HepG2 (cell line): ENCODE data around the gene CEP104. TPM values are rescaled to one million over a fixed set of nuclear protein-coding genes. Genes with fewer than 3 reads are reported as not detected.

Experiments
- ATAC-seq: fragments of 200-7000 bp; cut with Tn5 transposase; 3 replicates; pipeline ENCODE4 v1.9.1; 2020; ENCODE audit warnings: mild to moderate bottlenecking, moderate library complexity
- BruUV-seq: library from RNA; stranded (reverse); fragments of 400-500 nt; replicated peaks from 2 replicates; lab custom pipeline; 2021; lab: Mats Ljungman, UMichigan
- CTCF ChIA-PET: fragments of 300-600 bp; formaldehyde crosslinking; extraction: SDS; loops from one replicate; lab custom pipeline; 2021; ENCODE audit warnings: low total read pairs, inconsistent platforms, low intra/inter-chr PET ratio; lab: Yijun Ruan, JAX
- POLR2A ChIA-PET: fragments of 350-600 bp; sonication (Branson Sonifier 250); formaldehyde crosslinking; loops from one replicate; lab custom pipeline; 2020; ENCODE audit warnings: antibody characterized with exemption, inconsistent platforms; lab: Yijun Ruan, JAX
- DNase-seq: peaks from one replicate; pipeline ENCODE4 v3.0.0-alpha.2; 2015; ENCODE audit warnings: low spot score
- FAIRE-seq: peaks from 3 replicates; lab custom pipeline; 2011; peaks lifted over from hg19 to GRCh38; lab: Jason Lieb, UNC
- H2AFZ ChIP-seq: one replicate; pipeline ENCODE4 v1.6.1; 2011; ENCODE audit warnings: low read length, inconsistent platforms
- H3K27ac ChIP-seq: fragments of 300-600 bp; 3 replicates; pipeline ENCODE4 v1.8.0; 2011; ENCODE audit warnings: mixed run types, mild to moderate bottlenecking, mixed read lengths, low read length, inconsistent platforms; ENCODE audit not compliant: insufficient read depth; ENCODE audit errors: extremely low read length
- H3K27me3 ChIP-seq, 2 experiments: fragments of 200-600 bp in 1 of 2; 2 replicates in 1 of 2; 3 replicates in 1 of 2; pipeline versions ENCODE4 v1.6.0 to v1.8.0; 2011; ENCODE audit warnings: low read length in 2 of 2, mild to moderate bottlenecking in 2 of 2, moderate library complexity in 2 of 2, inconsistent platforms in 1 of 2; ENCODE audit not compliant: insufficient read depth in 2 of 2, control insufficient read depth in 1 of 2
- H3K36me3 ChIP-seq, 2 experiments: fragments of 200-600 bp in 1 of 2; replicated peaks in 1 of 2; 2 replicates in 1 of 2; 3 replicates in 1 of 2; pipeline versions ENCODE4 v1.5.1 to v1.8.0; 2011; ENCODE audit warnings: low read length in 2 of 2, inconsistent platforms in 1 of 2; ENCODE audit not compliant: insufficient read depth in 2 of 2, control insufficient read depth in 1 of 2
- H3K4me1 ChIP-seq: 2 replicates; pipeline ENCODE4 v1.5.1; 2012; ENCODE audit warnings: low read length, inconsistent platforms; ENCODE audit not compliant: insufficient read depth
- H3K4me2 ChIP-seq: 2 replicates; pipeline ENCODE4 v1.6.0; 2011; ENCODE audit warnings: low read depth, low read length, inconsistent platforms
- H3K4me3 ChIP-seq, 3 experiments: fragments of 200-600 bp in 1 of 3; sonication (generic), shearing (Covaris generic) in 1 of 3; replicated peaks in 1 of 3; 2 replicates each; pipeline ENCODE4 v1.5.1; 2011 to 2016; ENCODE audit warnings: low read length in 3 of 3, inconsistent platforms in 2 of 3, low read depth in 2 of 3, mild to moderate bottlenecking in 2 of 3, control low read depth in 1 of 3, mixed read lengths in 1 of 3; ENCODE audit not compliant: insufficient read depth in 1 of 3
- H3K79me2 ChIP-seq: one replicate; pipeline ENCODE4 v1.6.1; 2011; ENCODE audit warnings: low read length, inconsistent platforms; ENCODE audit not compliant: insufficient read depth
- H3K9ac ChIP-seq: 2 replicates; pipeline ENCODE4 v1.6.0; 2011; ENCODE audit warnings: mild to moderate bottlenecking, low read depth, low read length, inconsistent platforms; ENCODE audit not compliant: insufficient read depth
- H3K9me3 ChIP-seq: 2 replicates; pipeline ENCODE4 v1.5.1; 2012; ENCODE audit warnings: mild to moderate bottlenecking, low read length
- H4K20me1 ChIP-seq: 2 replicates; pipeline ENCODE4 v1.6.0; 2011; ENCODE audit warnings: inconsistent platforms, mild to moderate bottlenecking, low read length, moderate library complexity; ENCODE audit not compliant: insufficient read depth
- CBX2 ChIP-seq, 2 experiments: fragments of 200-600 bp in 1 of 2; sonication (generic); formaldehyde crosslinking in 1 of 2; IDR thresholded peaks; 2 replicates each; pipeline versions ENCODE4 v1.7.0 to v1.8.1; 2018 to 2022; ENCODE audit warnings: low read depth in 2 of 2, low read length in 1 of 2, mild to moderate bottlenecking in 1 of 2, missing genetic modification reagents in 1 of 2
- FIP1L1 ChIP-seq: fragments of 200-400 bp; formaldehyde crosslinking; IDR thresholded peaks from 2 replicates; pipeline ENCODE4 v1.6.1; 2018; ENCODE audit warnings: low read depth, mild to moderate bottlenecking, low read length, moderate library complexity, borderline replicate concordance; ENCODE audit not compliant: insufficient read depth
- GATAD2A ChIP-seq: IDR thresholded peaks from 2 replicates; pipeline ENCODE4 v1.6.1; 2016
- HMGXB3 ChIP-seq: sonication (generic); formaldehyde crosslinking; IDR thresholded peaks from 2 replicates; pipeline ENCODE4 v1.4.0; 2020; ENCODE audit warnings: missing genetic modification reagents, borderline replicate concordance
- KDM2A ChIP-seq: sonication (generic); formaldehyde crosslinking; IDR thresholded peaks from 2 replicates; pipeline ENCODE4 v1.4.0; 2020; ENCODE audit warnings: low read depth, missing genetic modification reagents, borderline replicate concordance
- MED13 ChIP-seq: sonication (generic); formaldehyde crosslinking; IDR thresholded peaks from 2 replicates; pipeline ENCODE4 v1.5.0; 2020; ENCODE audit warnings: missing genetic modification reagents
- NFYC ChIP-seq: IDR thresholded peaks from 2 replicates; pipeline ENCODE4 v1.6.1; 2016; ENCODE audit warnings: missing genetic modification reagents, missing compliant biosample characterization
- NR1H2 ChIP-seq: sonication (generic); formaldehyde crosslinking; IDR thresholded peaks from 2 replicates; pipeline ENCODE4 v1.8.1; 2022; ENCODE audit warnings: low read depth, missing genetic modification reagents, borderline replicate concordance
- NR2F2 ChIP-seq: IDR thresholded peaks from 2 replicates; pipeline ENCODE4 v1.6.1; 2012; ENCODE audit warnings: low read depth, inconsistent platforms, borderline replicate concordance
- POLR2G ChIP-seq: fragments of 200-400 bp; formaldehyde crosslinking; IDR thresholded peaks from 2 replicates; pipeline ENCODE4 v1.6.1; 2018; ENCODE audit warnings: mild to moderate bottlenecking, low read depth, low read length, moderate library complexity
- TFAP4 ChIP-seq: sonication (generic); IDR thresholded peaks from 2 replicates; pipeline ENCODE4 v1.6.1; 2016; ENCODE audit warnings: low read depth, borderline replicate concordance
- ZNF136 ChIP-seq: sonication (generic); formaldehyde crosslinking; IDR thresholded peaks from 2 replicates; pipeline ENCODE4 v1.8.1; 2022; ENCODE audit warnings: low read depth, mild to moderate bottlenecking, moderate library complexity, missing genetic modification reagents
- ZNF143 ChIP-seq: sonication (generic); formaldehyde crosslinking; IDR thresholded peaks from 2 replicates; pipeline ENCODE4 v1.4.0; 2020; ENCODE audit warnings: missing genetic modification reagents
- ZNF441 ChIP-seq: sonication (generic); formaldehyde crosslinking; IDR thresholded peaks from 2 replicates; pipeline ENCODE4 v1.7.0; 2021; ENCODE audit warnings: missing genetic modification reagents, borderline replicate concordance
- ZNF567 ChIP-seq: sonication (generic); formaldehyde crosslinking; IDR thresholded peaks from 2 replicates; pipeline ENCODE4 v1.8.1; 2023; ENCODE audit warnings: mild to moderate bottlenecking, missing genetic modification reagents, borderline replicate concordance
- ZNF598 ChIP-seq: sonication (generic); formaldehyde crosslinking; IDR thresholded peaks from 2 replicates; pipeline ENCODE4 v1.5.1; 2020; ENCODE audit warnings: mild to moderate bottlenecking, missing genetic modification reagents, borderline replicate concordance
- WGBS: methylation state at CpG from one replicate; pipeline ENCODE4 v1.1.6; 2017; ENCODE audit warnings: low lambda C conversion rate; 5-methylcytosine and 5-hydroxymethylcytosine counted together
- in situ Hi-C: cut with HindIII; loops from 2 replicates; pipeline ENCODE4 v1.10.0; 2017; ENCODE audit warnings: low pct_unique_long_range_greater_than_20kb; ENCODE audit not compliant: extremely low pct_ligation_motif_present
- intact Hi-C: fragments of 100-400 bp; cut with micrococcal nuclease; formaldehyde crosslinking; loops from one replicate; pipeline ENCODE4 v1.10.0; 2022; ENCODE audit not compliant: unreplicated experiment
- polyA plus RNA-seq, 8 experiments: library from polyadenylated mRNA; depleted of rRNA in 3 of 8; stranded (reverse) in 7 of 8; unstranded in 1 of 8; fragments of >200 nt; fragmentation: Illumina TruSeq in 4 of 8; extraction: Trizol in 4 of 8; gene quantifications; 2 replicates each; pipeline versions ENCODE4 v1.2.1 to v1.2.3, GENCODE V29; 2011 to 2016; ENCODE audit warnings: low read depth in 4 of 8, missing spikeins in 1 of 8, mixed read lengths in 1 of 8; ENCODE audit not compliant: insufficient read depth in 1 of 8
- total RNA-seq, 5 experiments: library from RNA; depleted of rRNA; stranded (reverse); fragments of >200 nt; fragmentation: Illumina TruSeq; extraction: Trizol; gene quantifications; 2 replicates each; pipeline ENCODE4 v1.2.3, GENCODE V29; 2016; ENCODE audit warnings: low read depth in 1 of 5
- TF ChIP-seq, protein P1 (sequence below): IDR thresholded peaks from 2 replicates; pipeline ENCODE4 v1.6.1; 2016; ENCODE audit warnings: low read depth, control low read depth

CEP104 gene
- total and polyA plus RNA-seq, 2 of the 13 experiments (the other 11 are each of a cell fraction or from before 2014, with no cell fraction given): 20.4 to 30.1 TPM

- Histone ChIP-seq H4K20me1 (no peaks in the 10 kb centered on the region), H3K36me3 (peaks cover 3% of the 10 kb centered on the region in 2 experiments; a peak in 2 of 5 replicates), H3K27me3 (no peaks in the 10 kb centered on the region), H3K9me3 (no peaks in the 10 kb centered on the region), H3K79me2 (peaks cover 18% of the 10 kb centered on the region), H3K9ac (peak overlapping the region; percentile 62), H3K4me1 (peaks cover 61% of the 10 kb centered on the region), H3K27ac (peak overlapping the region; percentile 86), H3K4me3 (peak overlapping the region in 2 of 3 experiments; percentile 89 to 90; a peak in 4 of 6 replicates), H3K4me2 (peak overlapping the region; percentile 93), H2AFZ (no peak overlapping the region)
- ChIA-PET POLR2A (interaction anchor here (0.7 to 1.8 kb wide), 14 partner anchors 10 to 318 kb away, joined by 3 to 20 read pairs (median 3); partner anchors contain the start of genes CCDC27, CEP104, DFFB and LRRC47), CTCF (interaction anchor here (0.8 kb wide), 1 partner anchor 11 kb away, joined by 3 read pairs; no protein-coding TSS in a partner anchor)
- in situ Hi-C loops (no loop called here), intact Hi-C loops (loop anchor here (1.0 to 10.0 kb wide), 2 partner anchors 21 to 130 kb away; partner anchors contain the start of genes C1orf174 and LRRC47)
- FAIRE-seq (no peak), DNase-seq (no peak), ATAC-seq (no peak)
- WGBS: 0% methylated on average over 2 of the region's 17 CpGs
- no TSS peak for BruUV-seq
- TF ChIP-seq NR2F2 (no peak), GATAD2A (CRISPR knock-in tag) (no peak; the same call in 1 of the 2 replicates), ZNF441 (CRISPR knock-in tag) (peak; percentile 20; the same call in 1 of the 2 replicates), ZNF143 (CRISPR knock-in tag) (no peak), NFYC (CRISPR knock-in tag) (no peak), POLR2G (no peak), ZNF136 (CRISPR knock-in tag) (no peak), MED13 (CRISPR knock-in tag) (no peak), KDM2A (CRISPR knock-in tag) (no peak), FIP1L1 (no peak), CBX2 (IDR thresholded peaks at IDR 0.05; ENCODE audit: low read depth, low read length) (no peak), CBX2 (CRISPR knock-in tag; IDR thresholded peaks at IDR 0.05; ENCODE audit: low read depth) (peak; percentile 38; the same call in 1 of the 2 replicates), NR1H2 (CRISPR knock-in tag) (peak; percentile 24; the same call in 1 of the 2 replicates), ZNF567 (CRISPR knock-in tag) (no peak), ZNF598 (CRISPR knock-in tag) (0 out of 2 replicates have a peak, but pooled peaks have one; percentile 23), TFAP4 (no peak), HMGXB3 (no peak)
- TF ChIP-seq, protein P1, sequence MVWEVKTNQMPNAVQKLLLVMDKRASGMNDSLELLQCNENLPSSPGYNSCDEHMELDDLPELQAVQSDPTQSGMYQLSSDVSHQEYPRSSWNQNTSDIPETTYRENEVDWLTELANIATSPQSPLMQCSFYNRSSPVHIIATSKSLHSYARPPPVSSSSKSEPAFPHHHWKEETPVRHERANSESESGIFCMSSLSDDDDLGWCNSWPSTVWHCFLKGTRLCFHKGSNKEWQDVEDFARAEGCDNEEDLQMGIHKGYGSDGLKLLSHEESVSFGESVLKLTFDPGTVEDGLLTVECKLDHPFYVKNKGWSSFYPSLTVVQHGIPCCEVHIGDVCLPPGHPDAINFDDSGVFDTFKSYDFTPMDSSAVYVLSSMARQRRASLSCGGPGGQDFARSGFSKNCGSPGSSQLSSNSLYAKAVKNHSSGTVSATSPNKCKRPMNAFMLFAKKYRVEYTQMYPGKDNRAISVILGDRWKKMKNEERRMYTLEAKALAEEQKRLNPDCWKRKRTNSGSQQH (CRISPR knock-in tag): no peak
Measured at GRCh38 chr1:3774946-3775489, 82.0 kb downstream of the CEP104 start.
